Measurements from ENCODE around the gene RAD51B. TPM values are rescaled to one million over a fixed set of nuclear protein-coding genes. Genes with fewer than 3 reads are reported as not detected.
A peak's percentile ranks its signal among the peaks of the same experiment; 100 is the strongest.
"Not testable (repeated sequence)": the region's sequence is repeated elsewhere in the genome, so short reads cannot be mapped to it uniquely, and the experiment has no call there.

Gene RAD51B
- total RNA-seq, 4 donors from 2014 or later: 12.6 to 26.4 (median 16.7) TPM

DNA sequence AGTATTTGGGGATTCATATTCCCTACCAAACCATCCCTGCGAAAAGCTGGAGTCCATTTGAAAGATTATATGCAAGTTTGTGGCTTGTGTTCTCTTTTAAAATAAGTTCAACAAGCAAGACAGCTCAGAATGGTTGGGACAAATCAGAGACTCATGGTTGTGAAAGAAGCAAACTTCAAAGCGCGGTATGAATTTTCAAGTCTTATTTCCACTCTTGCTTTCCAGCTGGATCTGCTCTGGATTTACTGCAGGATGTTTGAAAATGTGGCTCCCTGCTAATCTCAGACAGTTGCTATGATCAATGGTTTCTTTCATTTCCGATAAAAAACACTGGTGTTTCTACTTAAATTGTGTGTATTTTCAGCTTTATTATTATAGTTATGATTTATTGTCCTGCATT lies 477.5 kb downstream of the RAD51B start:
- TF ChIP-seq, protein P1, sequence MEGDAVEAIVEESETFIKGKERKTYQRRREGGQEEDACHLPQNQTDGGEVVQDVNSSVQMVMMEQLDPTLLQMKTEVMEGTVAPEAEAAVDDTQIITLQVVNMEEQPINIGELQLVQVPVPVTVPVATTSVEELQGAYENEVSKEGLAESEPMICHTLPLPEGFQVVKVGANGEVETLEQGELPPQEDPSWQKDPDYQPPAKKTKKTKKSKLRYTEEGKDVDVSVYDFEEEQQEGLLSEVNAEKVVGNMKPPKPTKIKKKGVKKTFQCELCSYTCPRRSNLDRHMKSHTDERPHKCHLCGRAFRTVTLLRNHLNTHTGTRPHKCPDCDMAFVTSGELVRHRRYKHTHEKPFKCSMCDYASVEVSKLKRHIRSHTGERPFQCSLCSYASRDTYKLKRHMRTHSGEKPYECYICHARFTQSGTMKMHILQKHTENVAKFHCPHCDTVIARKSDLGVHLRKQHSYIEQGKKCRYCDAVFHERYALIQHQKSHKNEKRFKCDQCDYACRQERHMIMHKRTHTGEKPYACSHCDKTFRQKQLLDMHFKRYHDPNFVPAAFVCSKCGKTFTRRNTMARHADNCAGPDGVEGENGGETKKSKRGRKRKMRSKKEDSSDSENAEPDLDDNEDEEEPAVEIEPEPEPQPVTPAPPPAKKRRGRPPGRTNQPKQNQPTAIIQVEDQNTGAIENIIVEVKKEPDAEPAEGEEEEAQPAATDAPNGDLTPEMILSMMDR (IDR thresholded peaks at IDR 0.05): no peak
- TF ChIP-seq POLR2A (IDR thresholded peaks at IDR 0.05): no peak
- TF ChIP-seq EP300 (IDR thresholded peaks at IDR 0.05): no peak
- no peaks in the 10 kb centered on the region for H3K36me3 ChIP-seq
- WGBS, 2 donors: 78 to 88% methylated on average over 4 of the region's 4 CpGs
- H3K4me1 ChIP-seq: peaks cover 0 to 27% (median 11%) of the 10 kb centered on the region in 4 donors
- no peak overlapping the region for H3K27ac ChIP-seq
- DNase-seq (ENCODE audit: low spot score in 2 of 2): no peak
- H3K9me3 ChIP-seq: no peaks in the 10 kb centered on the region
- no peaks in the 10 kb centered on the region for H3K27me3 ChIP-seq
- H3K4me3 ChIP-seq: no peak overlapping the region

DNA sequence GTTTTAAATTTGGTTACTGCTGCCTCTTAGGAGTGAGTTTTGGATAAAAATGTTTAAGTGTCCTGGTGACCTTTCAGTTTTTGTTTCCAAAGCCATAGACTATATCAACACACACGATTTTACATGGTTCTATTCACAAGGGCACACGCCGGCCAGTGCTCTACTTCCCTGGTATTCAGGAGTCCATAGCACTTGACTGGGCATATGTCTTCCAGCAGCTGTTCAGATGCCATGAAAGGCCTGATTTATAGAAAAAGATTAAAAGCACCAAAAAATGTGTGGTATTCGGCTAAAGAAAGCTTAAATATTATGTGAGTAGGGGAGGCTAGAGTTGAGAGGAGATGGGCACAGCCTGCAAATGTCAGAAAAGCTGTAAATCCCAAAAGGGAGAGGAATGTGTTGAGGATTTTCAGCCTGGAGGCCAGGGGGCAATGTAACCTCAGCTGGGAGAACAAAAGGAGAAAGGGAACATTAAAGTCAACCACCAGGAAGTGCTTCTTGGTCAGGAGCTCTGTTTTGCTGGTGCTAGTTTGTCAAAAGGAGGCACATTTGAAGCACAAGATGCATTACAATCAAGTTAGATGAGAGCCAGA lies 478.4 kb downstream of the RAD51B start:
- peaks cover 0 to 21% (median 10%) of the 10 kb centered on the region in 4 donors for H3K4me1 ChIP-seq
- TF ChIP-seq POLR2A (IDR thresholded peaks at IDR 0.05): no peak
- TF ChIP-seq EP300 (IDR thresholded peaks at IDR 0.05): no peak
- TF ChIP-seq, protein P1 (IDR thresholded peaks at IDR 0.05): no peak
- WGBS, 2 donors: 60 to 66% methylated on average over 4 of the region's 4 CpGs
- no peaks in the 10 kb centered on the region for H3K36me3 ChIP-seq
- peak overlapping the region in 1 of 4 donors; percentile 4 for H3K27ac ChIP-seq
- no peak for DNase-seq (ENCODE audit: low spot score in 2 of 2)
- no peaks in the 10 kb centered on the region for H3K9me3 ChIP-seq
- no peak overlapping the region for H3K4me3 ChIP-seq
- no peaks in the 10 kb centered on the region for H3K27me3 ChIP-seq

DNA sequence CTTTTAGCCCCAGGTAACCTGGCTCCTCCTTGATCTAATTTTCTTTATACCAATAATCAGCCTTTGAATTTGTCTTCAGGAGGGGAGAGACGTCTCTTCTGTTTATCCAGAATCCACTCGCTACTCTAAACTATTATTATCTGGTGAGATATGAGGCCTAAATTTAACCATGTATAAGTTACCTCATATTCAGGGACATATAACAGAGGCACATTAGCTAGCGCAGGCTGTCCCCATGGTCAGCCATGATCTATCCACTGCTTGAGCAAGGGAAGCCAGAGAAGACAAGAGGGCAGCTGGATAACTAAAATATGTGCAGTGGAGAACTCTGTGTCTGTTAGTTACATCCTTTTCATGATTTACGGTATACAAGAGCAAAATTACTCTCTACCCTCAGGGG lies 481.0 kb downstream of the RAD51B start:
- Histone ChIP-seq H3K36me3 (no peaks in the 10 kb centered on the region), H3K4me3 (no peak overlapping the region), H3K9me3 (no peaks in the 10 kb centered on the region), H3K4me1 (peaks cover 0 to 18% (median 4%) of the 10 kb centered on the region in 4 donors), H3K27me3 (no peaks in the 10 kb centered on the region), H3K27ac (no peak overlapping the region)
- no peak for DNase-seq (ENCODE audit: low spot score in 2 of 2)
- WGBS, 2 donors: 94 to 96% methylated on average over 4 of the region's 4 CpGs
- TF ChIP-seq POLR2A (IDR thresholded peaks at IDR 0.05): no peak
- TF ChIP-seq, protein P1 (IDR thresholded peaks at IDR 0.05): no peak
- TF ChIP-seq EP300 (IDR thresholded peaks at IDR 0.05): no peak

GRCh38 chr14:68301219-68301618 lies 481.6 kb downstream of the RAD51B start:
- TF ChIP-seq, protein P1 (IDR thresholded peaks at IDR 0.05): no peak
- TF ChIP-seq EP300 (IDR thresholded peaks at IDR 0.05) (no peak), POLR2A (IDR thresholded peaks at IDR 0.05) (no peak)
- no peaks in the 10 kb centered on the region for H3K36me3 ChIP-seq

DNA sequence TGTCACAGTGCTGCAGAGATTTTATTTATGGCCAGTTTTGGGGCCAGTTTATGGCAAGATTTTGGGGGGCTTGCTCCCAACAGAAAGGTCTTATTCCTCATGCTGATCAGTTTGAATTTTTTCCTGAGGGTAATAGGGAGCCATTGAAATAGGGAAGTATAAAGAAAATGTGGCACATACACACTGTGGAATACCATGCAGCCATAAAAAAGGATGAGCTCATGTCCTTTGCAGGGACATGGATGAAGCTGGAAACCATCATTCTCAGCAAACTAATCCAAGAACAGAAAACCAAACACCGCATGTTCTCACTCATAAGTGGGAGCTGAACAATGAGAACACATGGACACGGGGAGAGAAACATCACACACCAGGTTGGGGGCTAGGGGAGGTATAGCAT lies 483.4 kb downstream of the RAD51B start:
- DNase-seq (ENCODE audit: low spot score in 2 of 2); H3K27me3 ChIP-seq; H3K36me3 ChIP-seq; H3K4me3 ChIP-seq; H3K9me3 ChIP-seq; H3K27ac ChIP-seq: not testable (repeated sequence)
- 100% methylated on average over 2 of the region's 2 CpGs for WGBS, 2 donors
- peaks cover 0 to 19% (median 10%) of the 10 kb centered on the region in 4 donors for H3K4me1 ChIP-seq

More at GRCh38 chr14:68301219-68301618, 481.6 kb downstream of the RAD51B start:
- 23 to 33% methylated on average over 1 of the region's 1 CpG for WGBS, 2 donors
- no peak overlapping the region for H3K4me3 ChIP-seq
- no peaks in the 10 kb centered on the region for H3K27me3 ChIP-seq
- no peaks in the 10 kb centered on the region for H3K9me3 ChIP-seq
- no peak for DNase-seq (ENCODE audit: low spot score in 2 of 2)
- H3K27ac ChIP-seq: no peak overlapping the region
- H3K4me1 ChIP-seq: peaks cover 0 to 12% (median 3%) of the 10 kb centered on the region in 4 donors

All from tibial nerve (tissue), 4 donors.